GM12801 (cell line): Measurements from ENCODE around the gene SOX8.

Experiments
- CTCF ChIP-seq: IDR thresholded peaks from one replicate; pipeline ENCODE4 v1.5.1; 2011; ENCODE audit warnings: control low read depth; ENCODE audit not compliant: insufficient read length; ENCODE audit errors: extremely low read depth

Gene SOX8

GRCh38 chr16:1022466-1022865, 40.9 kb downstream of the SOX8 start:
- no peak for TF ChIP-seq CTCF

- no peak for TF ChIP-seq CTCF
These were observed 42.6 kb downstream of the SOX8 start for GRCh38 chr16:1024138-1024537.

GRCh38 chr16:1026057-1026783, 44.6 kb downstream of the SOX8 start:
- no peak for TF ChIP-seq CTCF

GRCh38 chr16:1026784-1027500, 45.4 kb downstream of the SOX8 start:
- no peak for TF ChIP-seq CTCF

GRCh38 chr16:1027501-1027815, 45.9 kb downstream of the SOX8 start:
- no peak for TF ChIP-seq CTCF

- TF ChIP-seq CTCF: no peak
These were observed 46.5 kb downstream of the SOX8 start for GRCh38 chr16:1028056-1028455.

- TF ChIP-seq CTCF: no peak
These were observed 47.1 kb downstream of the SOX8 start for GRCh38 chr16:1028524-1029258.
